Measurements from ENCODE around the gene KIRREL3. TPM values are rescaled to one million over a fixed set of nuclear protein-coding genes. Genes with fewer than 3 reads are reported as not detected.

KIRREL3 gene
- total and polyA plus RNA-seq, 8 donors = 0.06 to 1.1 (median 0.26) TPM; not detected in 2

DNA sequence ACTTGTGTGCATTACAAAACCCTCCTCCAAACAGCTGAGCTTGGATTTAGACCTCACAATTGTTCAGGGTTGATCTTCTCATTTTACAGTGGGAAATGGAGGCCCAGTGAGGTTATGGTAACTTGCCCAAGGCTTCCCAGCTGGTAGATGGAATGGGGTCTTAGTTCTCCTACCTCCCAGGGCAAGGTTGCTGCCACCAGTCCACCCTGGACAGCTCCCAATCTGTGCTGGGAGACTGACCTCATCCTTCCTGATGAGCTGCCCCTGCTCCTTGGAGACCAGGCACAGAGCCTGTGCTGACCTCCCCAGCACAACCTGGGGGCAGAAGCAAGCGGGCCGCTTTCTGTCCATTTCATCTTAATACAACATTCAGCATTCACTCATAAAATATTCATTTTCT lies 454.4 kb downstream of the KIRREL3 start:
- TF ChIP-seq, protein P1, sequence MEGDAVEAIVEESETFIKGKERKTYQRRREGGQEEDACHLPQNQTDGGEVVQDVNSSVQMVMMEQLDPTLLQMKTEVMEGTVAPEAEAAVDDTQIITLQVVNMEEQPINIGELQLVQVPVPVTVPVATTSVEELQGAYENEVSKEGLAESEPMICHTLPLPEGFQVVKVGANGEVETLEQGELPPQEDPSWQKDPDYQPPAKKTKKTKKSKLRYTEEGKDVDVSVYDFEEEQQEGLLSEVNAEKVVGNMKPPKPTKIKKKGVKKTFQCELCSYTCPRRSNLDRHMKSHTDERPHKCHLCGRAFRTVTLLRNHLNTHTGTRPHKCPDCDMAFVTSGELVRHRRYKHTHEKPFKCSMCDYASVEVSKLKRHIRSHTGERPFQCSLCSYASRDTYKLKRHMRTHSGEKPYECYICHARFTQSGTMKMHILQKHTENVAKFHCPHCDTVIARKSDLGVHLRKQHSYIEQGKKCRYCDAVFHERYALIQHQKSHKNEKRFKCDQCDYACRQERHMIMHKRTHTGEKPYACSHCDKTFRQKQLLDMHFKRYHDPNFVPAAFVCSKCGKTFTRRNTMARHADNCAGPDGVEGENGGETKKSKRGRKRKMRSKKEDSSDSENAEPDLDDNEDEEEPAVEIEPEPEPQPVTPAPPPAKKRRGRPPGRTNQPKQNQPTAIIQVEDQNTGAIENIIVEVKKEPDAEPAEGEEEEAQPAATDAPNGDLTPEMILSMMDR (IDR thresholded peaks at IDR 0.05) = no peak
- no peaks in the 10 kb centered on the region for H3K36me3 ChIP-seq
- 71 to 75% methylated on average over 2 of the region's 2 CpGs for WGBS, 2 donors
- intact Hi-C loops (cut with DNase I) = no loop called here
- FAIRE-seq (no peak), ATAC-seq (no peak), DNase-seq (no peak)
- H3K9me3 ChIP-seq = no peaks in the 10 kb centered on the region
- peaks cover 0 to 3% (median 0%) of the 10 kb centered on the region in 3 donors for H3K4me1 ChIP-seq
- H3K27ac ChIP-seq = no peak overlapping the region
- H3K4me3 ChIP-seq = no peak overlapping the region
- H3K27me3 ChIP-seq = no peaks in the 10 kb centered on the region

DNA sequence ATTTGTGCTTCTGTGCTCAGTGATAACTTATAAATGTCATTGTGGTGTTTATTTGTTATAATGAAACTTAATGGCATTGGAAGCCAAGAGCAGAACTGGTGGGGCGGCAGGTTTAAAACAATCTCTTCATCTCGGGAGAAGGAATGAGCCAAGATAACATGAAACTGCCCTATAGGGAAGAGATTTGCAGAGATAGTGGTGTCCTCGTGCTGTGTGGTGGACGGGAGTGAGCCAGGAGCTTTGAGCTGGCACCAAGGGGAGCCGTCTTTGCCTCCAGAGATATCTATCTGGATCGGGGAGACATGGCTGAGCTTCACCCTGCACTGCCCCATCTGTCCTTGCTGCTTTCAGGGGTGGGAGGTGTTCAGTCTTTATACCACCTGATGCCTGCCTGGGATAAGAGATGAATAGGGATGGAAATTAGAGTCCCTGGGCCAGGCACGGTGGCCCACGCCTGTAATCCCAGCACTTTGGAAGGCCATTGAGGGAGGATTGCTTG lies 455.5 kb downstream of the KIRREL3 start:
- WGBS, 2 donors = 53 to 55% methylated on average over 8 of the region's 8 CpGs
- H3K4me1 ChIP-seq = peaks cover 0 to 3% (median 0%) of the 10 kb centered on the region in 3 donors
- no peak overlapping the region for H3K27ac ChIP-seq
- intact Hi-C loops (cut with DNase I) = no loop called here
- H3K36me3 ChIP-seq = no peaks in the 10 kb centered on the region
- no peaks in the 10 kb centered on the region for H3K27me3 ChIP-seq
- ATAC-seq (no peak), DNase-seq (no peak), FAIRE-seq (no peak)
- no peaks in the 10 kb centered on the region for H3K9me3 ChIP-seq
- TF ChIP-seq, protein P1 (IDR thresholded peaks at IDR 0.05) = no peak
- H3K4me3 ChIP-seq = no peak overlapping the region

DNA sequence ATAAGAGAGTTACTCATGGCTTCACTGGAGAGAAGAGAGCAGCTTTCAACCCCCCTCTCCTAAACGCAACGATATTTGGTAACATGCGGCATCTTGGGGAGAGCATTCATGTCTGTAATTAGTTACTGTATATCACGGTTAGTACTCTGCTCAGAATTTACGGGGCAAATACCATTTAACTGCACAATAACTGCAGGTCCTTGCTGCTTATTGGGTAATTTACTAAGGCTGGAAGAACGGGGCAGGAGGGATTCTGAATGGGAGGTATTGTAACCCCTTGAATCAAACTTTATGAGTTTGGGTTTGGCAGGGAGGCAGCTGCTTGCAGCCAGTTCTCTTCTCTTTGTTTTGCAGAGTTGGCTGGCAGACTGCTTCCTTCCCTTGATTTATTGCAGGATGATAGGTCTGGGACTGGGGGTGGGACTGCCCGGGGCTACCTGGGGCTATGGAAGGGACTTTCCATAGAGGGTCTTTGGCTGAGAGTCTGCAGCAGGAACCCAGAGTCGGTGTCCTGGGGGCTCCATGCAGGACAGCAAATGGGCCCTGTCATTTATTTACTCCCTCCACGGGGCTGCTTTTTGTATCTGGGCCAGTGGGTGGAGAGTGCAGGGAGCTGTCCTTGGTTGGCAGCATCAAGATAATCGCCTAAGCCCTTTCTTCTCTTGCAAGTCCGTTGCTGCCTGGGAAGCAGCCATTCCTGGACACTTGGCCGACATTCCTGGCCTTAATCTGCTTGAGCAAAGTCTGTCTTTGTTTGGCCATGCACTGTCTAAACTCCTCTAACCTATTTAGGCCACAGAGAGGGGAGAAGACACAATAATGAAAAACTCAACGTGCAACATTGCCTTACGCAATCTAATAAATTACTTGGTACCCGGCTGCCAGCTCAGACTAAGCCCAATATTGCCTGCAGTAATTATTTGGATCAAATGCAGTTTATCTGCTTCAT lies 456.2 kb downstream of the KIRREL3 start:
- intact Hi-C loops (cut with DNase I) = no loop called here
- H3K27me3 ChIP-seq = no peaks in the 10 kb centered on the region
- ATAC-seq = peak in 3 of 4 donors; percentile 24 to 80 (median 75)
- H3K4me3 ChIP-seq = no peak overlapping the region
- H3K4me1 ChIP-seq = peaks cover 0 to 3% (median 0%) of the 10 kb centered on the region in 3 donors
- H3K27ac ChIP-seq = no peak overlapping the region
- DNase-seq = peak in 1 of 6 donors; percentile 6
- H3K36me3 ChIP-seq = no peaks in the 10 kb centered on the region
- no peak for FAIRE-seq
- H3K9me3 ChIP-seq = no peaks in the 10 kb centered on the region
- WGBS, 2 donors = 15 to 19% methylated on average over 15 of the region's 15 CpGs
- TF ChIP-seq, protein P1 (IDR thresholded peaks at IDR 0.05) = no peak

DNA sequence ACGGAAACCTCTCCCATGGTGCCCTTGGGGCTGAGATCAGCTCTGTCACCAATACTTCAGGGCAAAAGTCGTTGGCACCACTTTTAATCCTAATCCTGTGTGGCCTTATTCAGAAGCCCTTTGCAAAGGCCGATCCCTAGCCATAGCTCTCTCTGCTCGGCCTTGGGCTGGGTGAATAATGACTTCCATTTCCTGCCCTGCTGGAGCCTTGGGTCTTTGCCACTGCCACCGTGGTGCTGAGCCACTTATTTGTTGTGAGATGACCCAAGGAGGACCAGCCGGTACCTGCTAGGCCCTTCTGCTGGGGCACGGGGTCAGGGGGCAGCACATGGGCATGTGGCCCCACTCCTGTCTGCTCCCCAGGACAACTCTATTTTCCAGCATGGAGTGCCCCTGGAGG lies 456.9 kb downstream of the KIRREL3 start:
- 30 to 34% methylated on average over 7 of the region's 7 CpGs for WGBS, 2 donors
- Histone ChIP-seq H3K4me1 (peaks cover 0 to 3% (median 0%) of the 10 kb centered on the region in 3 donors), H3K4me3 (no peak overlapping the region), H3K27ac (no peak overlapping the region), H3K9me3 (no peaks in the 10 kb centered on the region), H3K27me3 (no peaks in the 10 kb centered on the region), H3K36me3 (no peaks in the 10 kb centered on the region)
- intact Hi-C loops (cut with DNase I) = no loop called here
- peak in 2 of 4 donors; percentile 62 to 65 for ATAC-seq
- TF ChIP-seq, protein P1 (IDR thresholded peaks at IDR 0.05) = no peak
- FAIRE-seq = no peak
- DNase-seq = peak in 1 of 6 donors; percentile 13

Measured in pancreas (tissue), 10 donors.